GM12865 (cell line): ENCODE data around the gene CYB5R3.

Experiments
- DNase-seq: peaks from one replicate; pipeline ENCODE4 v3.0.0; 2010; ENCODE audit warnings: low read depth
- H3K4me3 ChIP-seq: 2 replicates; pipeline ENCODE4 v1.5.1; 2011; ENCODE audit warnings: mild to moderate bottlenecking, low read depth, low read length, control low read depth
- CTCF ChIP-seq: IDR thresholded peaks from 2 replicates; pipeline ENCODE4 v1.5.1; 2011; ENCODE audit warnings: low read length, control low read depth, low read depth, inconsistent platforms; ENCODE audit not compliant: insufficient read depth; ENCODE audit errors: missing control alignments

CYB5R3 gene

GRCh38 chr22:42692239-42693054 is 43.3 kb upstream of the CYB5R3 start:
- peak; percentile 45 for TF ChIP-seq CTCF
- DNase-seq = peak; percentile 67

GRCh38 chr22:42691440-42691839 is 42.2 kb upstream of the CYB5R3 start:
- H3K4me3 ChIP-seq = no peak overlapping the region
- TF ChIP-seq CTCF = no peak
- no peak for DNase-seq

More at GRCh38 chr22:42692239-42693054, 43.3 kb upstream of the CYB5R3 start:
- no peak overlapping the region for H3K4me3 ChIP-seq

- H3K4me3 ChIP-seq = no peak overlapping the region
- no peak for DNase-seq
- no peak for TF ChIP-seq CTCF
Observed at GRCh38 chr22:42688241-42689211, 39.3 kb upstream of the CYB5R3 start.

- DNase-seq = no peak
- TF ChIP-seq CTCF = no peak
- H3K4me3 ChIP-seq = no peak overlapping the region
Observed at GRCh38 chr22:42686756-42687491, 37.7 kb upstream of the CYB5R3 start.

GRCh38 chr22:42685941-42686653 is 36.9 kb upstream of the CYB5R3 start:
- no peak overlapping the region for H3K4me3 ChIP-seq
- no peak for DNase-seq
- no peak for TF ChIP-seq CTCF

GRCh38 chr22:42684462-42685195 is 35.4 kb upstream of the CYB5R3 start:
- no peak for TF ChIP-seq CTCF
- no peak for DNase-seq
- no peak overlapping the region for H3K4me3 ChIP-seq
